ENCODE data around the gene SLC13A2.

- TF ChIP-seq EZH2 (IDR thresholded peaks at IDR 0.05; ENCODE audit: borderline replicate concordance, low read depth, low read length, severe bottlenecking) (no peak), CTCF (IDR thresholded peaks at IDR 0.05; ENCODE audit: extremely low read depth in 1 of 2, insufficient read depth in 1 of 2, low read depth in 1 of 2, low read length in 2 of 2) (no peak), GATA2 (IDR thresholded peaks at IDR 0.05; ENCODE audit: insufficient read depth, insufficient read length, low read depth, low read length) (no peak), POLR2A (IDR thresholded peaks at IDR 0.05; ENCODE audit: low read depth, low read length) (no peak), JUN (IDR thresholded peaks at IDR 0.05; ENCODE audit: borderline replicate concordance, insufficient read depth, insufficient read length, low read depth) (no peak), MYC (IDR thresholded peaks at IDR 0.05; ENCODE audit: low read depth, low read length) (no peak), MAX (IDR thresholded peaks at IDR 0.05; ENCODE audit: insufficient read depth, insufficient read length) (no peak), POLR2AphosphoS5 (IDR thresholded peaks at IDR 0.05; ENCODE audit: insufficient read depth, low read depth, low read length) (no peak), FOS (IDR thresholded peaks at IDR 0.05; ENCODE audit: borderline replicate concordance, insufficient read depth, low read length) (no peak)
Measured at GRCh38 chr17:28511858-28512461, 38.5 kb downstream of the SLC13A2 start.
